Neuron (in vitro differentiated cells): ENCODE data around the gene RIPPLY3.
"Not testable (repeated sequence)": the region's sequence is repeated elsewhere in the genome, so short reads cannot be mapped to it uniquely, and the experiment has no call there.

ENCODE experiments used
- H2AFZ ChIP-seq: one replicate; pipeline ENCODE4 v1.6.1; 2013; ENCODE audit warnings: low read depth, mild to moderate bottlenecking, inconsistent platforms, low read length, moderate library complexity
- H3K27me3 ChIP-seq: one replicate; pipeline ENCODE4 v1.6.1; 2013; ENCODE audit warnings: low read length; ENCODE audit not compliant: insufficient read depth
- H3K36me3 ChIP-seq: one replicate; pipeline ENCODE4 v1.6.1; 2013; ENCODE audit warnings: low read length; ENCODE audit not compliant: insufficient read depth
- H3K4me1 ChIP-seq: one replicate; pipeline ENCODE4 v1.6.1; 2013; ENCODE audit warnings: low read length; ENCODE audit not compliant: insufficient read depth
- H3K4me3 ChIP-seq: 2 replicates; pipeline ENCODE4 v1.5.1; 2013; ENCODE audit warnings: mild to moderate bottlenecking, low read length, moderate library complexity
- H3K9me3 ChIP-seq: one replicate; pipeline ENCODE4 v1.6.1; 2013; ENCODE audit warnings: low read length

Gene RIPPLY3

GRCh38 chr21:36973986-36974850 is 32.3 kb upstream of the RIPPLY3 start:
- H3K4me1 ChIP-seq = peaks cover 6% of the 10 kb centered on the region
- H3K36me3 ChIP-seq = peaks cover 3% of the 10 kb centered on the region
- H3K4me3 ChIP-seq = no peak overlapping the region
- no peak overlapping the region for H2AFZ ChIP-seq
- H3K9me3 ChIP-seq = no peaks in the 10 kb centered on the region
- no peaks in the 10 kb centered on the region for H3K27me3 ChIP-seq

- Histone ChIP-seq H3K4me1 (peaks cover 6% of the 10 kb centered on the region), H3K36me3 (no peaks in the 10 kb centered on the region), H3K9me3 (no peaks in the 10 kb centered on the region), H3K27me3 (no peaks in the 10 kb centered on the region), H3K4me3 (no peak overlapping the region), H2AFZ (no peak overlapping the region)
Measured at GRCh38 chr21:36974851-36975192, 31.7 kb upstream of the RIPPLY3 start.

DNA sequence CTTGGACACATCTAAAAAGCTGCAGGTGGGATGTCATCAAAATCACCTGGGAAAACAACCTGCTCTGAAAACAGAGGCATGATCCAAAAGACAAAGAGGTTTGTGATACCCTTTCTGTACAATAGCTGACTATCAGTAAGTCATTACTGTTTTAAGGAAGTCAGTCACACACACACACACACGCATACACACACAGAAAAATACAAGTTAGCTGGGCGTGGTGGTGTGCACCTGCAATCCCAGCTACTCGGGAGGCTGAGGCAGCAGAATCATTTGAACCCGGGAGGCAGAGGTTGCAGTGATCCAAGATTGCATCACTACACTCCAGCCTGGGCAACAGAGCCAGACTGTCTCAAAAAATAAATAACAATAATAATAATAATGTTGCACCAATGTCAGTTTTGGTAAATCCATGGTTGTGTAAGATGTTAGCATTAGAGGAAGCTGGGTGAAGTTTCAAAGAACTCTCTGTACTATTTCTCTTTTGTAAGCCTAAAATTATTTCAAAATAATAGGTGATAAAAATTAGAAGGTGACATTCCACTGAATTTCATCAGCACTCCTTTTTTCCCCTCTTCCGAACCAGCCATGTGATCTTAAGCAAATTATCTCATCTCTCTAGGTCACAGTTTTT is 30.2 kb upstream of the RIPPLY3 start:
- H2AFZ ChIP-seq = no peak overlapping the region
- H3K4me3 ChIP-seq = no peak overlapping the region
- H3K4me1 ChIP-seq = peaks cover 6% of the 10 kb centered on the region
- H3K9me3 ChIP-seq = no peaks in the 10 kb centered on the region
- H3K36me3 ChIP-seq = no peaks in the 10 kb centered on the region
- H3K27me3 ChIP-seq = no peaks in the 10 kb centered on the region

DNA sequence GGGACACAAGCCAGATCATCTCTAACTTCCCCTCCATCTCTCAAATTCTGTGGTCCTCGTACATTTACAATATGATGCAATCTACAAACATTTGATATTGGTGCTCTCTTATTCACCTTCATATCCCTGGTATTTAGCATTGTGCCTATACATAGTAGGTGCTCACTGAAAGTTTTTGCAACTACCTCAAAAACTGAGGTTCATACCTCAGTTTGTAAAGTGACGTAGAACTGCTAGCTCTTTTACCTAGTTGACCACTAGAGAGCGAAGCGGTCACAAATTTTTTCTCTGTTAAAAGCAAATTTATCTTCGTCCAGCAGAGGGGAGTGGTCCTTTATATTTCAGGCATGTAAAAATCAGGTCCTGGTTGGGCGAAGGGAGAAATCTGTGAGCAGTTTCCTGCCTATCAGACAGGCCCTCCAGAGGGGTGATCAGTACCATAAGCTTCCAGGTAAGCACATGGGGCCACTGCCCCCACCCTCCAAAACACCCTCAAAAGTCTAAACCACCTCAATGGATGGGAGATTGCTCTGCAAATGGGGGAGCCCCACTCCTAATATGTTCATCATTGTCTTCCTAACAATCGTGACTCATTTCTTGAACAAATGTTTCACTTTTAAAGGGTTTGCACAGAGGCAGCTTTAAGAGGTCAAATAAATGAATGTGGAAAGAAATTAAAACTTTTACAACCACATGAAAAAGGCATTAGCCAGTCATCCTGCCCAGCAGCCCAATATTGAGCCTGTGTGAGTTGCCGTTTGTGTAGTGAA is 29.4 kb upstream of the RIPPLY3 start:
- H3K27me3 ChIP-seq = no peaks in the 10 kb centered on the region
- H3K4me1 ChIP-seq = peaks cover 6% of the 10 kb centered on the region
- H3K4me3 ChIP-seq = no peak overlapping the region
- H2AFZ ChIP-seq = no peak overlapping the region
- no peaks in the 10 kb centered on the region for H3K36me3 ChIP-seq
- no peaks in the 10 kb centered on the region for H3K9me3 ChIP-seq

DNA sequence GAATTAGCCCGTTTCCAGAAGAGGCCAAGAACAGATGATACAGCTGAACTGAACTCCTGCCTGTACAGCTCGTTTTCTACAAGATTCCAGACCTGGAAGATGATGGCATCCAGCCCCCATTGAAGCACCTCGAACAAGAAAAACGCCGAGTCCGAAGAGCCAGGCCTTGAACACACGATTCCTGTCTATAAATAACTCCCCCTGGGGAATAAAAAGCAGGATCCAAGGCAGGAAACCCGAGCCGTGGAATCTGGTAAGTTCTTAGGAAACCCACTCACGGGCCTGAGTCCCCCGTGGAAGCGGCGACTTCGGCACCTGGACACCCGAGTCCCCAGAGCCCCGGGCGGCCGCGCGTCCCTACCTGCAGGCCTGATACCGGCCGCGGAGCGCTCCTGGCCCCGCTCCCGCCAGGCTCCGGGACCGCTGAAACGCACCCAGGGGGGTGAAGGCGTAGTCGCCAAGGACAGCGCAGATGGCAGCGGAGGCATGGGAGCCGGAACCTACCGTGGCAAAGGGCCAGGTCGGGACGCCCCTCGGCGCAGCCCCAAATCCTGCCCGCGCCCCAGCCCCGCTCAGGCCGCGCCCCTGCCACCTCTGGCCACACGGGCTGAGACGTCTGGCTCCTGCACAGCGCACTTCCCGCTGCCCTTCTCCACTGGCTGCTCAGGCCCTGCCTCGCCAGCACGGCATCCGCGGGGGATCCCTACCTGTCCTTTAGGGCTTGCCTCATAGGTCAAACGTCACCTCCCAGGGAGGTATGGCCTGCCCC is 26.0 kb upstream of the RIPPLY3 start:
- Histone ChIP-seq H3K36me3 (no peaks in the 10 kb centered on the region), H3K27me3 (no peaks in the 10 kb centered on the region), H2AFZ (no peak overlapping the region), H3K4me3 (no peak overlapping the region), H3K4me1 (peaks cover 6% of the 10 kb centered on the region), H3K9me3 (no peaks in the 10 kb centered on the region)

DNA sequence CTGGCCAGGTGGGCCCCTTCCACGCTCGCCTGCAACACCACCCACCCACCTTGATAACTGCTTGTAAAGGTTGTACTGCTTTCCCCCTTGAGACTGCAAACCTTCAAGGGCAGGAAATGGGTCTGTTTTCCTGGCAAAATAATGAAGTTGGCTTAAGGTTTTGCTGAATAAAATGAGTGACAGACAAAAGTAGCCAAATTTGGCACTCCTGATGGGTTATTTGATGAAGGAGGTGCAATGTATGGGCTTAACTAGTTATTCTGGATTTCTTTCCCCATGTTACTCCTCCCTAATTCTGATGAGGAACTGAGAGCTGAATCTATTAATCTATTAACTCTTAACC is 25.5 kb upstream of the RIPPLY3 start:
- Histone ChIP-seq H3K4me3 (no peak overlapping the region), H2AFZ (no peak overlapping the region), H3K4me1 (peaks cover 6% of the 10 kb centered on the region), H3K27me3 (no peaks in the 10 kb centered on the region), H3K9me3 (no peaks in the 10 kb centered on the region), H3K36me3 (no peaks in the 10 kb centered on the region)

GRCh38 chr21:36981977-36982700 is 24.4 kb upstream of the RIPPLY3 start:
- Histone ChIP-seq H3K36me3 (no peaks in the 10 kb centered on the region), H3K27me3 (no peaks in the 10 kb centered on the region), H3K9me3 (no peaks in the 10 kb centered on the region), H2AFZ (no peak overlapping the region), H3K4me3 (no peak overlapping the region), H3K4me1 (peaks cover 6% of the 10 kb centered on the region)

DNA sequence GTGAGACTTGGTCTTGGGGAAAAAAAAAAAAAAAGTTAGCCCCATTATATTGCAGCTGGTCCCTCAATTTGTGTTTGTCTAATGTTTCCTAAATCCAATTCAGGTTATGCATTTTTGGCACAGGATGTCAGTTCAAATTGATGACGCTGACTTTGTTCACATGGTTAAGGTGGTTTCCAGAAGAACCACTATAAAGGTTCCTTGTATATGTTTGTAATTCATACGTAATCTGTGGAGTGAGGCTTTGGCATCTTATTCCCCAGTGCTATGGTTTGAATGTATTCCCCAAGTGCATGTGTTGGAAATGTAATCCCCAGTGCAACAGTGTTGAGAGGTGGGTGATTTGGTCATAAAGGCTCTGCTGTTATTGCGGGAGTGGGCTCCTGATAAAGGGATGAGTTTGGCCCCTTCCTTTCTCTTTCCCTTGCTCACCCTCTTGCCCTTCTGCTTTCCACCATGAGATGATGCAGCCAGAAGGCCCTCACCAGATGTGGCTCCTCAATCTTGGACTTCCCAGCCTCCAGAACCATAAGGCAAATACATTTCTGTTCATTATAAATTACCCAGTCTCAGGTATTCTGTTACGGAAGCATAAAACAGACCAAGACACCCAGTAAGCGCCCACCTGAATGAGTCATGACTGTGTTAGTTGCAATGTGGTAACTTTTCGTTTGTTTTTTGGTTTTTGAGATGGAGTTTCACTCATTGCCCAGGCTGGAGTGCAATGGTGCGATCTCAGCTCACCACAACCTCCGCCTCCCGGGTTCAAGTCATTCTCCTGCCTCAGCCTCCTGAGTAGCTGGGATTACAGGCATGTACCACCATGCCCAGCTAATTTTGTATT is 20.5 kb upstream of the RIPPLY3 start:
- Histone ChIP-seq H2AFZ (no peak overlapping the region), H3K9me3 (no peaks in the 10 kb centered on the region), H3K36me3 (no peaks in the 10 kb centered on the region), H3K27me3 (no peaks in the 10 kb centered on the region), H3K4me1 (peaks cover 5% of the 10 kb centered on the region), H3K4me3 (no peak overlapping the region)

DNA sequence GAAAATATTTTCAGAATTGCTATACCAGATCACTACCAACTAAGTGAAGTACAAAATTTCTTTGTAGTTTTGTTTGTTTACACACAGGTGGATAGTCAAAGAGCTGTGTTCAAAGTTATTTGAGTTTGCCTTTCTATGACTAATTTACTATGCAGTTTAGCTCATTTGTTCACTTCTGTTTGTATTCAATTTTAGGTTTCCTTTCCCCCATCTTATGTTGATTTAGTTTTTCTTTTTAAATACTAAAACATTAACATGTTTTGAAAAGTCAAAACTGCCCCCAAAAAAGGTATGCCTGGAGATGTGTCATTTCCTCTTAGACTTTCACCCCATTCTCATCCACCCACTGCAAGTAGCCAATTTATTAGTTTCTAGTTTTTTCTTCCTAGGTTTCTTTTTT is 18.7 kb upstream of the RIPPLY3 start:
- H3K4me1 ChIP-seq = peaks cover 5% of the 10 kb centered on the region
- no peak overlapping the region for H2AFZ ChIP-seq
- H3K27me3 ChIP-seq = no peaks in the 10 kb centered on the region
- H3K9me3 ChIP-seq = no peaks in the 10 kb centered on the region
- no peak overlapping the region for H3K4me3 ChIP-seq
- H3K36me3 ChIP-seq = no peaks in the 10 kb centered on the region

DNA sequence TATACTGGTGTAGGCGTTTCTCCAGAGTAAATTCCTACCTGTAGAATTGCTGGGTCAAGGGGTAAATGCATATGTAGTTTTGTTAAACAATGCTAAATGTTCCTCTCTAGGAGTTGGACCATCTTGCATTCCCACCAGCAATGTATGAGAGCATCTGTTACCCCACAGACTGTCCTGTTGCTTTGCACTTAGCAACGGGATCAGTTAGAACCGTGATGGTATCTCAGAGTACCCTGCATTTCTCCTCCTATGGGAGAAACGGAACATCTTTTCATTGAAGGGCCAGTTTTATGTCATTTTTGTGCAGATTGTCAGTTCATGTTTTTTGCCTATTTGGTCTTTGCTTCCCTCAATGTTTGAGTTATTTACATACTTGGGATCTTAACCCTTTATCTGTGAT is 18.0 kb upstream of the RIPPLY3 start:
- no peak overlapping the region for H3K4me3 ChIP-seq
- H3K36me3 ChIP-seq = no peaks in the 10 kb centered on the region
- no peak overlapping the region for H2AFZ ChIP-seq
- H3K27me3 ChIP-seq = no peaks in the 10 kb centered on the region
- no peaks in the 10 kb centered on the region for H3K9me3 ChIP-seq
- peaks cover 5% of the 10 kb centered on the region for H3K4me1 ChIP-seq

- not testable (repeated sequence) for H3K27me3 ChIP-seq, H3K4me1 ChIP-seq, H3K9me3 ChIP-seq, H3K36me3 ChIP-seq
- H3K4me3 ChIP-seq = peak overlapping the region; percentile 52
- peak overlapping the region; percentile 40 for H2AFZ ChIP-seq
Measured at GRCh38 chr21:36989199-36989698, 17.3 kb upstream of the RIPPLY3 start.
